ENCODE measurements around the gene ARID5B.

GRCh38 chr10:62080905-62081304 lies 179.4 kb downstream of the ARID5B start:
- TF ChIP-seq POLR2A (IDR thresholded peaks at IDR 0.05; ENCODE audit: low read depth, low read length) (no peak), POLR2AphosphoS5 (IDR thresholded peaks at IDR 0.05; ENCODE audit: low read depth, low read length) (no peak)

Measured in GM12891 (cell line).